Right atrium auricular region (tissue), 2 donors: ENCODE data around the gene RBMX2. TPM values are rescaled to one million over a fixed set of nuclear protein-coding genes. Genes with fewer than 3 reads are reported as not detected.

Source experiments
- DNase-seq: peaks from one replicate; pipeline ENCODE4 v3.0.0-alpha.2; 2019; ENCODE audit warnings: low spot score
- H3K27ac ChIP-seq, 2 donors: fragments of 200-600 bp; sonication (generic); 1 replicate in 1 of 2; 2 replicates in 1 of 2; pipeline ENCODE4 v1.5.1; 2016 to 2019
- H3K27me3 ChIP-seq, 2 donors: fragments of 200-600 bp; sonication (generic); one replicate each; pipeline versions ENCODE4 v1.5.1 to v1.6.0; 2017 to 2019
- H3K36me3 ChIP-seq: fragments of 200-600 bp; sonication (generic); one replicate; pipeline ENCODE4 v1.5.1; 2016
- H3K4me1 ChIP-seq, 2 donors: fragments of 200-600 bp; sonication (generic); one replicate each; pipeline versions ENCODE4 v1.5.1 to v1.6.0; 2017 to 2019
- H3K4me3 ChIP-seq, 2 donors: fragments of 200-600 bp; sonication (generic); 1 replicate in 1 of 2; 2 replicates in 1 of 2; pipeline ENCODE4 v1.5.1; 2017 to 2019; ENCODE audit warnings: mild to moderate bottlenecking in 1 of 2, moderate library complexity in 1 of 2
- H3K9me3 ChIP-seq, 2 donors: fragments of 200-600 bp; sonication (generic); one replicate each; pipeline ENCODE4 v1.5.1; 2019
- total RNA-seq, 2 donors: library from RNA; depleted of rRNA; stranded (reverse); fragments of >200 nt; gene quantifications; one replicate each; pipeline ENCODE4 v1.1.0, GENCODE V29; 2016
- TF ChIP-seq, protein P1 (sequence below), 2 donors: fragments of 200-600 bp; sonication (generic); IDR thresholded peaks; one replicate each; pipeline ENCODE4 v1.5.1; 2019; ENCODE audit warnings: antibody characterized with exemption in 2 of 2

The RBMX2 gene
- total RNA-seq, 2 donors from 2014 or later: 8.0 to 15.8 TPM

- no peaks in the 10 kb centered on the region for H3K36me3 ChIP-seq
Observed at GRCh38 chrX:130393451-130394074, 8.2 kb upstream of the RBMX2 start.

GRCh38 chrX:130395341-130395740, 6.4 kb upstream of the RBMX2 start:
- Histone ChIP-seq H3K27ac (no peak overlapping the region), H3K27me3 (no peaks in the 10 kb centered on the region), H3K36me3 (no peaks in the 10 kb centered on the region), H3K4me1 (no peaks in the 10 kb centered on the region), H3K4me3 (no peak overlapping the region), H3K9me3 (no peaks in the 10 kb centered on the region)
- TF ChIP-seq, protein P1, sequence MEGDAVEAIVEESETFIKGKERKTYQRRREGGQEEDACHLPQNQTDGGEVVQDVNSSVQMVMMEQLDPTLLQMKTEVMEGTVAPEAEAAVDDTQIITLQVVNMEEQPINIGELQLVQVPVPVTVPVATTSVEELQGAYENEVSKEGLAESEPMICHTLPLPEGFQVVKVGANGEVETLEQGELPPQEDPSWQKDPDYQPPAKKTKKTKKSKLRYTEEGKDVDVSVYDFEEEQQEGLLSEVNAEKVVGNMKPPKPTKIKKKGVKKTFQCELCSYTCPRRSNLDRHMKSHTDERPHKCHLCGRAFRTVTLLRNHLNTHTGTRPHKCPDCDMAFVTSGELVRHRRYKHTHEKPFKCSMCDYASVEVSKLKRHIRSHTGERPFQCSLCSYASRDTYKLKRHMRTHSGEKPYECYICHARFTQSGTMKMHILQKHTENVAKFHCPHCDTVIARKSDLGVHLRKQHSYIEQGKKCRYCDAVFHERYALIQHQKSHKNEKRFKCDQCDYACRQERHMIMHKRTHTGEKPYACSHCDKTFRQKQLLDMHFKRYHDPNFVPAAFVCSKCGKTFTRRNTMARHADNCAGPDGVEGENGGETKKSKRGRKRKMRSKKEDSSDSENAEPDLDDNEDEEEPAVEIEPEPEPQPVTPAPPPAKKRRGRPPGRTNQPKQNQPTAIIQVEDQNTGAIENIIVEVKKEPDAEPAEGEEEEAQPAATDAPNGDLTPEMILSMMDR (IDR thresholded peaks at IDR 0.05): no peak
- no peak for DNase-seq

More at GRCh38 chrX:130393451-130394074, 8.2 kb upstream of the RBMX2 start:
- DNase-seq: no peak
- no peaks in the 10 kb centered on the region for H3K27me3 ChIP-seq
- TF ChIP-seq, protein P1 (IDR thresholded peaks at IDR 0.05): peak; percentile 31 to 69
- H3K4me3 ChIP-seq: no peak overlapping the region
- H3K27ac ChIP-seq: no peak overlapping the region
- no peaks in the 10 kb centered on the region for H3K4me1 ChIP-seq
- H3K9me3 ChIP-seq: no peaks in the 10 kb centered on the region

- DNase-seq: no peak
- no peaks in the 10 kb centered on the region for H3K27me3 ChIP-seq
- no peaks in the 10 kb centered on the region for H3K4me1 ChIP-seq
- no peaks in the 10 kb centered on the region for H3K9me3 ChIP-seq
- TF ChIP-seq, protein P1 (IDR thresholded peaks at IDR 0.05): no peak
- H3K4me3 ChIP-seq: peak overlapping the region; percentile 67 to 74
- H3K36me3 ChIP-seq: no peaks in the 10 kb centered on the region
- peak overlapping the region; percentile 75 to 76 for H3K27ac ChIP-seq
Observed at GRCh38 chrX:130402208-130402684, 459 bp downstream of the RBMX2 start.

DNA sequence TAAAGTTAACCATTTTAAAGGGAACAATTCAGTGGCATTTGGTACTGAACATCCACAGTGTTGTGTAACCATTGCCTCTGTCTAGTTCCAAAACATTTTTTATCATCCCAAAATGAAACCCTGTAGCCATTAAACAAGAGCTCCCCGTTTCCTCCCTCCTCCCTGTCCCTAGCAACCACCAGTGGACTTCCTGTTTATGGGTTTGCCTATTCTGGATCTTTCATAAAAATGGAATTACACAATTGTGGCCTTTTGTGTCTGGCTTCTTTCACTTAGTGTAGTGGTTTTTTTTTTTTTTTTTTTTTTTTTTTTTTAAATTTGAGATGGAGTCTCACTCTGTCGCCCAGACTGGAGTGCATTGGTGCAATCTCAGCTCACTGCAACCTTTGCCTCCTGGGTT, 11.6 kb downstream of the RBMX2 start:
- Histone ChIP-seq H3K36me3 (peaks cover 9% of the 10 kb centered on the region), H3K27ac (no peak overlapping the region), H3K4me3 (no peak overlapping the region), H3K4me1 (no peaks in the 10 kb centered on the region), H3K9me3 (no peaks in the 10 kb centered on the region), H3K27me3 (no peaks in the 10 kb centered on the region)
- DNase-seq: no peak
- TF ChIP-seq, protein P1 (IDR thresholded peaks at IDR 0.05): no peak

DNA sequence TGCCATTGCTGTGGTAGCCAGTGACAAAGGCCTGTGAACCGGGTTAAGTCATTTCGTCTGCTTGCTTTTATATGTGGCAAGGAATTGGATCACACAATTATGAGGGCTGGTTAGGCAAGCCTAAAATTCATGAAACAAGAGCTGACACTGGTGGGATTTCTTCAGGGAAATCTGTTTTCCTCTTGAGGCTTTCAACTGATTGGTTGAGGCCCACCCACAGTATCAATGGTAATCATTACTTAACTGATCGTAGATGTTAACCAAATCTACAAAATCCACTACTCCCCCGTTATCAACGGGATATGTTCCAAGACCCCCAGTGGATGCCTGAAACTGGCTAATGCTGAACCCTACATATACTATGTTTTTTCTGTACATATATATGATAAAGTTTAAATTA, 13.0 kb downstream of the RBMX2 start:
- no peak overlapping the region for H3K27ac ChIP-seq

More for the DNA sequence above, 13.0 kb downstream of the RBMX2 start:
- Histone ChIP-seq H3K9me3 (no peaks in the 10 kb centered on the region), H3K4me1 (no peaks in the 10 kb centered on the region), H3K4me3 (no peak overlapping the region), H3K27me3 (no peaks in the 10 kb centered on the region), H3K36me3 (peaks cover 9% of the 10 kb centered on the region)
- TF ChIP-seq, protein P1 (IDR thresholded peaks at IDR 0.05): no peak
- DNase-seq: no peak
